ENCODE results near the gene ARHGEF28. TPM values are rescaled to one million over a fixed set of nuclear protein-coding genes. Genes with fewer than 3 reads are reported as not detected.

ARHGEF28 gene
- total RNA-seq, 2 donors from 2014 or later: 0.24 to 0.30 TPM

DNA sequence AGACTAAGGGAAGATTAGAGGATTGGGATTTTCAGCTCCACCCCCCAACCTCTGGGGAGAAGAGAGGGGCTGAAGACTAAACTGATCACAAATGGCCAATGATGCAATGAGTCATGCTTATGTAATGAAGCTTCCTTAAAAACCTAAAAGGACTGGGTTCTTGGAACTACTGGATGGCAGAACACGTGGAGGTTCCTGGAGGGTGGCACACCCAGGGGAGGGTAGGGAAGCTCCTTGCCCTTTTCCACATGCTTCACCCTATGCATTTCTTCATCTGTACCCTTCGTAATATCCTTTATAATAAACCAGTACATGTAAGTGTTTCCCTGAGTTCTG lies 48.6 kb downstream of the ARHGEF28 start:
- H3K9me3 Mint-ChIP-seq: no peaks in the 10 kb centered on the region
- no peak overlapping the region for H3K4me3 Mint-ChIP-seq
- H3K27ac Mint-ChIP-seq: no peak overlapping the region
- no peaks in the 10 kb centered on the region for H3K36me3 Mint-ChIP-seq (ENCODE audit: insufficient read depth in 2 of 2)
- ATAC-seq (replicated peaks in 1 of 2) (no peak), DNase-seq (no peak)
- H3K4me1 Mint-ChIP-seq (ENCODE audit: low read depth): no peaks in the 10 kb centered on the region
- H3K27me3 Mint-ChIP-seq (ENCODE audit: low read depth): no peaks in the 10 kb centered on the region

GRCh38 chr5:73678322-73678740 lies 52.3 kb downstream of the ARHGEF28 start:
- H3K4me1 Mint-ChIP-seq (ENCODE audit: low read depth): no peaks in the 10 kb centered on the region
- H3K4me3 Mint-ChIP-seq: no peak overlapping the region
- no peak overlapping the region for H3K27ac Mint-ChIP-seq
- H3K36me3 Mint-ChIP-seq (ENCODE audit: insufficient read depth in 2 of 2): no peaks in the 10 kb centered on the region
- no peak for DNase-seq
- H3K27me3 Mint-ChIP-seq (ENCODE audit: low read depth): no peaks in the 10 kb centered on the region
- no peaks in the 10 kb centered on the region for H3K9me3 Mint-ChIP-seq
- no peak for ATAC-seq (replicated peaks in 1 of 2)

DNA sequence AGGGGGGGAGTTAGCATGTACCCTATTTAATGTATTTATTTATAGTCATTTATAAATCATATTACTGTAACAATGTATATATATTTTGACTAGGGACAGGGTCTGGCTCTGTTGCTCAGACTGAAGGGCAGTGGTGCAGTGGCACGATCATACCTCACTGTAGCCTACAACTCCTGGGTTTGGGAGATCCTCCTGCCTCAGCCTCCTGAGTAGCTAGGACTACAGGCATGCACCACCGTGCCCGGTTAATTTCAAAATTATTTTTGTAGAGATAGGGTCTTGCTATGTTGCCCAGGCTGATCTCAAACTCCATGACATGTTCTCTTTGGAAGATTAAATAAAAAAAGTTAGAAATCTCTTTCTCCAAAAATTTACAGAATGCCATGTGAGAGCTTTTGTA lies 52.8 kb downstream of the ARHGEF28 start:
- H3K36me3 Mint-ChIP-seq (ENCODE audit: insufficient read depth in 2 of 2): no peaks in the 10 kb centered on the region
- no peaks in the 10 kb centered on the region for H3K4me1 Mint-ChIP-seq (ENCODE audit: low read depth)

GRCh38 chr5:73682176-73682575 lies 56.2 kb downstream of the ARHGEF28 start:
- peaks cover 0 to 2% of the 10 kb centered on the region in 2 donors for H3K36me3 Mint-ChIP-seq (ENCODE audit: insufficient read depth in 2 of 2)
- H3K27me3 Mint-ChIP-seq (ENCODE audit: low read depth): peaks cover 7% of the 10 kb centered on the region
- no peak overlapping the region for H3K27ac Mint-ChIP-seq
- H3K9me3 Mint-ChIP-seq: no peaks in the 10 kb centered on the region
- no peaks in the 10 kb centered on the region for H3K4me1 Mint-ChIP-seq (ENCODE audit: low read depth)
- DNase-seq (no peak), ATAC-seq (replicated peaks in 1 of 2) (no peak)
- H3K4me3 Mint-ChIP-seq: no peak overlapping the region

More for the DNA sequence above, 52.8 kb downstream of the ARHGEF28 start:
- no peak for DNase-seq
- no peaks in the 10 kb centered on the region for H3K9me3 Mint-ChIP-seq
- H3K4me3 Mint-ChIP-seq: no peak overlapping the region
- H3K27me3 Mint-ChIP-seq (ENCODE audit: low read depth): no peaks in the 10 kb centered on the region
- no peak overlapping the region for H3K27ac Mint-ChIP-seq
- no peak for ATAC-seq (replicated peaks in 1 of 2)

GRCh38 chr5:73684691-73685090 lies 58.7 kb downstream of the ARHGEF28 start:
- Mint-ChIP-seq H3K4me1 (ENCODE audit: low read depth) (no peaks in the 10 kb centered on the region), H3K27me3 (ENCODE audit: low read depth) (peaks cover 7% of the 10 kb centered on the region), H3K4me3 (no peak overlapping the region), H3K9me3 (no peaks in the 10 kb centered on the region), H3K36me3 (ENCODE audit: insufficient read depth in 2 of 2) (peaks cover 0 to 2% of the 10 kb centered on the region in 2 donors), H3K27ac (no peak overlapping the region)
- DNase-seq: no peak
- ATAC-seq (replicated peaks in 1 of 2): no peak

DNA sequence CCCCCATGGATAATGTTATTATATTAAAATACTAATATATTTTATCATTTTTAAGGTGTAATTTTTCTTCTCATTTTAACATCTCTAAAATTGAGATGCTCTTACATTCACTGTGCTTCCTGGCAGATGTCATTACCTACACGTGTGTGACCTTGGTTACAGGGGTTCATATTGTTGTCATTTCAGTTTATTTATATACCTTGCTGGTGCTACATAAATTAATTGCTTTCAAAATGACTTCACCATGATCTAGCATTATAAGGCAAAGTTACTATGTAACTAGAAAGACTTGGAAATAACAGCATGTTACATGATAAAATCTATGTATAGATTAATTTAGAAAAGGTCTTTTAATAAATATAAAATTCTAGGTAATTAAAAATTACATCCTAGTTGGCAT lies 60.9 kb downstream of the ARHGEF28 start:
- ATAC-seq (replicated peaks in 1 of 2) (no peak), DNase-seq (no peak)
- H3K36me3 Mint-ChIP-seq (ENCODE audit: insufficient read depth in 2 of 2): peaks cover 0 to 2% of the 10 kb centered on the region in 2 donors
- H3K27ac Mint-ChIP-seq: no peak overlapping the region
- H3K4me1 Mint-ChIP-seq (ENCODE audit: low read depth): no peaks in the 10 kb centered on the region
- H3K4me3 Mint-ChIP-seq: no peak overlapping the region
- H3K9me3 Mint-ChIP-seq: no peaks in the 10 kb centered on the region
- peaks cover 15% of the 10 kb centered on the region for H3K27me3 Mint-ChIP-seq (ENCODE audit: low read depth)

GRCh38 chr5:73687357-73687756 lies 61.4 kb downstream of the ARHGEF28 start:
- Mint-ChIP-seq H3K4me3 (no peak overlapping the region), H3K36me3 (ENCODE audit: insufficient read depth in 2 of 2) (peaks cover 0 to 2% of the 10 kb centered on the region in 2 donors), H3K27me3 (ENCODE audit: low read depth) (peaks cover 20% of the 10 kb centered on the region), H3K9me3 (no peaks in the 10 kb centered on the region), H3K27ac (no peak overlapping the region), H3K4me1 (ENCODE audit: low read depth) (no peaks in the 10 kb centered on the region)
- ATAC-seq (replicated peaks in 1 of 2): no peak
- DNase-seq: no peak

DNA sequence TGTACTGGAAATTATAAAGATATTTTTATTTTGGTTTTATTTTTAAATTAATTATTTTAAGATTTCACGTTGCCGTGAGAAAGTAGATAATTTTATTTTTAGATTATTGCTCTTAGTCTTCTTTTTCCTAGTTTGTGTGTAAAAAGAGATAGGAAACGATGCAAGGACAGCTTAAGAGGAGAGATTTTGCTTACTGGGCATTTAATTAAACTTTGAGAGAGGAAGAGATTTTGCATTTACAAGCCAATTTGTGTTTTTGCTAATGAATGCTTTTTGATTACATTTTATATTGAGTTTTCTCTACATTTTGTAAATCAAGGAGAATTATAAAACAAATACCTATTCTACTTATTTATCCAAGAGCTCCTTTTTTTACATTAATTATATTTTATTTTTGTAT lies 64.0 kb downstream of the ARHGEF28 start:
- Mint-ChIP-seq H3K36me3 (ENCODE audit: insufficient read depth in 2 of 2) (peaks cover 0 to 2% of the 10 kb centered on the region in 2 donors), H3K4me3 (no peak overlapping the region), H3K4me1 (ENCODE audit: low read depth) (peaks cover 21% of the 10 kb centered on the region), H3K27me3 (ENCODE audit: low read depth) (peaks cover 36% of the 10 kb centered on the region), H3K27ac (no peak overlapping the region), H3K9me3 (no peaks in the 10 kb centered on the region)
- ATAC-seq (replicated peaks in 1 of 2) (no peak), DNase-seq (no peak)

DNA sequence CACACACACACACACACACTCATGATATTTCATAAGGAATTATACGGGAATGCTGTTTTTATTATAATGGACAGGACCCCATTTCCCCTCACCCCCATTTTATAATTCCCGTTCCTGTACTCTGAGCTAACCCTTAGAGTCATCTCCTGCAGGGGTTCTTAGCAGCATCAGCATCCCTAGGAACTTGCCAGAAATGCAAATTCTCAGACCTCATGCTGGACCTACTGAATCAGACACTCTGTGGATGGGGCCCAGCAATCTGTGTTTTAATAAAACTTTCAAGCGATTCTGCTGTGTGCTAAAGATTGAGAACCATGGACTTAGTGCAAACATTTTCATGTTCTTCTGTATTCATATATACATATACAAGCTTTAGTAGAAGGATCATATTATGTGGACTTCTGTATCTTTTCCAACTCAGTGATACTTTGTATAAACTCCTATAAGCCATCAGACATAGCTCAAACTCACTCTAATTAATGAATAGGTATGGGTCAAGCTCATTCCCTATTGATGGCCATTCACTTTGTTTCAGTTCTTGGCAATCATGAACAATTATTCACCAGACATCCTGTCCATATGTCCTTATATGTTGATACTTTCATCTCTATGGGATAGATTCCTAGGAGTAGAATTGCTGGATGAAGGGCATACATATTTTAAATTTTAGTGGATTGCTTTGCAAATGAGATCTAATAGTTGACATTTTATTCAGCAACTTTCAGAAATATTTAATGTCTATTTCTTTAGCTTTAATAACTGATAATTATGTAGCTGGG lies 65.5 kb downstream of the ARHGEF28 start:
- H3K9me3 Mint-ChIP-seq: no peaks in the 10 kb centered on the region
- H3K27ac Mint-ChIP-seq: no peak overlapping the region
- ATAC-seq (replicated peaks in 1 of 2) (no peak), DNase-seq (no peak)
- peaks cover 28% of the 10 kb centered on the region for H3K4me1 Mint-ChIP-seq (ENCODE audit: low read depth)
- H3K4me3 Mint-ChIP-seq: no peak overlapping the region
- H3K36me3 Mint-ChIP-seq (ENCODE audit: insufficient read depth in 2 of 2): no peaks in the 10 kb centered on the region
- H3K27me3 Mint-ChIP-seq (ENCODE audit: low read depth): peaks cover 37% of the 10 kb centered on the region

- Mint-ChIP-seq H3K27ac (no peak overlapping the region), H3K4me3 (no peak overlapping the region), H3K9me3 (no peaks in the 10 kb centered on the region), H3K4me1 (ENCODE audit: low read depth) (peaks cover 28% of the 10 kb centered on the region), H3K36me3 (ENCODE audit: insufficient read depth in 2 of 2) (no peaks in the 10 kb centered on the region), H3K27me3 (ENCODE audit: low read depth) (peaks cover 37% of the 10 kb centered on the region)
- ATAC-seq (replicated peaks in 1 of 2) (no peak), DNase-seq (no peak)
These were observed 66.2 kb downstream of the ARHGEF28 start for GRCh38 chr5:73692166-73692640.

DNA sequence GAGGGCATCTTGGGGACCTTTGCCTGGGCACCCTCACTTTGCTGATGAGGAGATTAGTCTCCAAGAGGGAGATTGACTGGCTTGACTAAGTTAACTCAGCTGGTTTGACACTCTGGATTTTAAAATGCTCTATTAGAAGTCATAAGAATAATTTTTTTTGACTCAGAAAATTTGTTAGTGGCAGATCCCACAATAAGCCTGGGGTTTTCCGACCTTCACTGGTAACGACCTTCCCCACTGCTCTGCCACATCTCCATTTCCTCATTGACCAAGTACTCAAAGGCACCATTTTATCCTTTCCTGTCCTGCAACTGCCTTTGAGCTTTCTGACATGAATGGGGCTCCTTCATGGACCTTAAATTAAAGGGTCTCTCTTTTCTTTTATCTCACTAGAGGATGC lies 67.0 kb downstream of the ARHGEF28 start:
- Mint-ChIP-seq H3K27ac (no peak overlapping the region), H3K9me3 (no peaks in the 10 kb centered on the region), H3K27me3 (ENCODE audit: low read depth) (peaks cover 37% of the 10 kb centered on the region), H3K4me3 (peak overlapping the region in 1 of 2 donors; percentile 39), H3K4me1 (ENCODE audit: low read depth) (peaks cover 28% of the 10 kb centered on the region), H3K36me3 (ENCODE audit: insufficient read depth in 2 of 2) (no peaks in the 10 kb centered on the region)
- no peak for DNase-seq
- no peak for ATAC-seq (replicated peaks in 1 of 2)

- H3K27me3 Mint-ChIP-seq (ENCODE audit: low read depth): peaks cover 43% of the 10 kb centered on the region
- H3K9me3 Mint-ChIP-seq: no peaks in the 10 kb centered on the region
- H3K4me3 Mint-ChIP-seq: peak overlapping the region; percentile 33 to 49
- DNase-seq (no peak), ATAC-seq (replicated peaks in 1 of 2) (peak; percentile 18 to 33)
- peaks cover 28% of the 10 kb centered on the region for H3K4me1 Mint-ChIP-seq (ENCODE audit: low read depth)
- H3K36me3 Mint-ChIP-seq (ENCODE audit: insufficient read depth in 2 of 2): no peaks in the 10 kb centered on the region
- H3K27ac Mint-ChIP-seq: no peak overlapping the region
These were observed 67.6 kb downstream of the ARHGEF28 start for GRCh38 chr5:73693573-73694061.

GRCh38 chr5:73694089-73694488 lies 68.1 kb downstream of the ARHGEF28 start:
- ATAC-seq (replicated peaks in 1 of 2): peak; percentile 96 to 97
- H3K4me3 Mint-ChIP-seq: peak overlapping the region; percentile 33 to 49

DNA sequence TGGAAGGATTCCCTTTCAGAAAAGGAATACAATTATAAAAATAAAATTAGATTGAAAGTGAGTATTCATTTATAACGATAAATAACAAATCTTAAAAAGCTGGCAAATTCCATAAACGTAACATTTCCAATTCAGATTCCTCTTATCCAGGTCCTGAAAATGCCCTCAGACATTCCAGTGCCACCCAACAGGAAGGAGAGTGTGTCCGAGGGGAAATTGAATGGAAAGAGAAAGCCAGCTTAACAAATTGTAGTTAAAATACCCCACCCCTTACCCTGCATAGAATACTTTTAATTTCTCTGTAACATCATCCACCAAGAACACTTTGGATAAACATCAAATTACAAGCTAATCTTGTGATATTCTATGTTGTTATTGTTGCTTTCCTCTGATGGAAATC lies 72.0 kb downstream of the ARHGEF28 start:
- Mint-ChIP-seq H3K36me3 (ENCODE audit: insufficient read depth in 2 of 2) (no peaks in the 10 kb centered on the region), H3K4me1 (ENCODE audit: low read depth) (peaks cover 27% of the 10 kb centered on the region), H3K27ac (no peak overlapping the region), H3K9me3 (peaks cover 0 to 3% of the 10 kb centered on the region in 2 donors), H3K4me3 (no peak overlapping the region), H3K27me3 (ENCODE audit: low read depth) (peaks cover 51% of the 10 kb centered on the region)
- ATAC-seq (replicated peaks in 1 of 2) (no peak), DNase-seq (no peak)

More at GRCh38 chr5:73694089-73694488, 68.1 kb downstream of the ARHGEF28 start:
- Mint-ChIP-seq H3K27me3 (ENCODE audit: low read depth) (peaks cover 47% of the 10 kb centered on the region), H3K27ac (no peak overlapping the region), H3K36me3 (ENCODE audit: insufficient read depth in 2 of 2) (no peaks in the 10 kb centered on the region), H3K9me3 (peaks cover 0 to 2% of the 10 kb centered on the region in 2 donors), H3K4me1 (ENCODE audit: low read depth) (peaks cover 28% of the 10 kb centered on the region)
- peak; percentile 13 to 24 for DNase-seq

Data from activated T-cell treated with anti-CD3 and anti-CD28 coated beads, Interleukin-2, amount 50 U/mL, for 72 hours (primary cell).